GM18867 (cell line): ENCODE data around the gene FAM24B.
"Not testable (repeated sequence)": the region's sequence is repeated elsewhere in the genome, so short reads cannot be mapped to it uniquely, and the experiment has no call there.

Experiments
- ATAC-seq: cut with Tn5 transposase; IDR thresholded peaks from one replicate; pipeline ENCODE4 v1.9.1; 2021; ENCODE audit warnings: mild to moderate bottlenecking, moderate library complexity; ENCODE audit not compliant: unreplicated experiment

FAM24B gene

GRCh38 chr10:122879339-122880273 is at the start of gene FAM24B:
TSS of gene FAM24B (minus strand) at chr10:122879581. CDS start at chr10:122850515, 29,066 bp downstream.
- peak; percentile 86 for ATAC-seq

GRCh38 chr10:122915700-122916099 is 36.3 kb upstream of the FAM24B start:
- ATAC-seq = no peak

GRCh38 chr10:122911889-122912484 is 32.6 kb upstream of the FAM24B start:
- ATAC-seq = no peak

DNA sequence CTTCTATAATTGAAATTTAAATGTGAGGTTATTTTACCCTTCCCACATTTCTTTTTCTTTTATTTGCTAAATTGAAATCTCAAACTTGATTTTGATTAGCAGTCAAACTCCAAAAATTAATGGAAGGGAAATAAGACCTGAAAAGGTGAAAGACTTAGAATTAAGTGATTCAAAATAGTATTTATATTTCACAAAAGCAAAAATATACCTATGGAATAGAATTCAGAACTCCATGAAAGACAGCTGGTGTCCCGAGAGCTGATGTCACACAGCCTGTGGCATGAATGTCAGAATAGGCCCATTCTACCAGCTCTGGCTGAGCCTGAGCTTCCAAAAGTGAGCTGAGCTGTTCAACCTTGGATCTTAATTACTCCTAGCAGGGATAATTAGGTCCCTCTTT is 30.9 kb upstream of the FAM24B start, which contains the start of gene FAM24A:
Gene FAM24A, plus strand, starts transcription at position 301 of the 400 bp plus-strand sequence. CDS start 1,025 bp downstream, outside the sequence.
- ATAC-seq = no peak

- not testable (repeated sequence) for ATAC-seq
Observed at GRCh38 chr10:122903861-122904260, 24.5 kb upstream of the FAM24B start.

DNA sequence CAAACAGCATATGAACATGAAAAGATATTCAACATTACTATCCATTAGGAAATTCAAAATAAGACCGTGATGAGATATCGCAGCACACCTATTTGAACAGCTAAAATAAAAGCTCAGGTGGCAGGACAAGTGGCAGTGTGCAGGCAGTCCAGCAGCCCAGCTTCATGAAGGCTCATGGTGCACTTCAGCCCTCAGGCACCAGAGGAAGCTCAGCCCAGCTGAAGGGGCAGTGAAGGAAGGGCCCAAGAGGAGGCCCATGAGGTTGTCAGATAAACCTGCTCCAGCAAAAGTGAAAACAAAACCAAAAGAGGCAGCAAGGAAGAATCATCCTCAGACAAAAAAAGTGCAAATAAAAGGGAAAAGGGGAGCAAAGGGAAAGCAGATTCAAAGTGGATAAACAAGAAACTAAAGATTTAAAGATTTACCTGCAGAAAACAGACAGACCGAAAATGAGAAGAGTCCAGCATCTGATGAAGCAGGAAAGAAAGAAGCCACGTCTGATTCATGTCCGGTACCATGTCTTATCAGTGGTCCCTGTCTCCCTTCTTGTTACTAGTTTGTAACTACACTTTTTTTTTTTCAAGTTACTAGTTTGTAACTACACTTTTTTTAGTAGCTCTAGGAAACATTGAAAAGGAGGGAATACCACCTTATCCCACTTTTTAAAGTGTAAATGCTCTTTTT is 15.0 kb upstream of the FAM24B start:
- ATAC-seq = no peak

- no peak for ATAC-seq
Observed at GRCh38 chr10:122884166-122884565, 4.8 kb upstream of the FAM24B start.

- no peak for ATAC-seq
Observed at GRCh38 chr10:122882766-122883165, 3.4 kb upstream of the FAM24B start.

DNA sequence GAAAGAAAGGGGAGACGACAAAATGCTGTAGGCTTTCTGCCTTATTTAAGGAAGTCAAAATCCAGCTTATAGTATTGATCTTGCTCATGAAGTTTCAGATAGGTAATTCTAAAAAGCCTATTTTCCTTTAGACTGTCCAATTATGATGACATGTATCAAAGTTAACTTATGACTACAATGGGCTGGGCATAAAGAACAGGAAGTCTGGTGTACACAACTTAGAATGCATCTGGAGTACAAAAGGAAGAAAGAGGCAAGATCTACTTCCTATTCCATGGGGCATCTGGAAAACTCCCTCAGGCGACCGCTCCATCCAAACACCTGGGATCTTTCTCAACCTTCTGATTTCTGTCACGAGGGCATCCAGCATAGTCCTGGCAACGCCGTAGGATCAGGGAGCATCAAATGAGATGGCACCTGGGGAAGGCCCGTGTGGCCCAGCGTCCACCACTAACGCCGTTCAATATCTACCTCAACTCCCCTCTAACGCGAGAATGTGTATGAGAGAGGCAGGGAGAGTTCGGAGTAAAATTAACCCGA is 512 bp downstream of the FAM24B start:
- peak; percentile 5 for ATAC-seq

- ATAC-seq = no peak
Observed at GRCh38 chr10:122877264-122877663, 2.1 kb downstream of the FAM24B start.

GRCh38 chr10:122876467-122876855 is 2.9 kb downstream of the FAM24B start:
- ATAC-seq = no peak

DNA sequence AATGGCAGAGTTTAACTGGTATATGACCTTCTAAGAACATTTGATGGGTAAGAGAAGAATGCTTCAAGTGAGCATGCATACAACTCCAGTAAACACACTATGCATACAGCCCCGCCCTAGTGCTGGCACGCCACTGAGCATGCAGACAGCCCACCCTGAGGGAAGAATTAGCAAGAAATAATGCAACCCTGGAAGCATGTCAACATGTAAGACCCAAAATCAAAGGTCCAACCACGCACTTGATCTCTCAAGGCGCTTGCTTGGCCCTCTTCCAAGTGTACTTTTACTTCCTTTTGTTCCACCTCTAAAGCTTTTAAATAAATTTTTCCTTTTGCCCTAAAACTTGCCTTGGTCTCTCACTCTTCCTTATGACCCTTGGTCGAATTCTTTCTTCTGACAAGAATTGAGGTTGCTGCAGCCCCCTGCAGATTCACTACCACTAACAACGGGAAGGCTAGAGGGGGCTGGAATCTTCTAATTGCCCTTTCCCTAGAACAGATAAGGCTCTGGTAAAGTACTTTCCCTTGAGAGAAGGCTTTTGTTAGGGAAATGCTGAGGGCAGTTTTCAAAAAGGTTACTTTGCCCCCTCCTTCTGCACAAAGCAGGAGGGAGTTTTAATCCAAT is 3.4 kb downstream of the FAM24B start:
- no peak for ATAC-seq

- not testable (repeated sequence) for ATAC-seq
Observed at GRCh38 chr10:122871947-122872346, 7.4 kb downstream of the FAM24B start.

- ATAC-seq = not testable (repeated sequence)
Observed at GRCh38 chr10:122868768-122869167, 10.6 kb downstream of the FAM24B start.

DNA sequence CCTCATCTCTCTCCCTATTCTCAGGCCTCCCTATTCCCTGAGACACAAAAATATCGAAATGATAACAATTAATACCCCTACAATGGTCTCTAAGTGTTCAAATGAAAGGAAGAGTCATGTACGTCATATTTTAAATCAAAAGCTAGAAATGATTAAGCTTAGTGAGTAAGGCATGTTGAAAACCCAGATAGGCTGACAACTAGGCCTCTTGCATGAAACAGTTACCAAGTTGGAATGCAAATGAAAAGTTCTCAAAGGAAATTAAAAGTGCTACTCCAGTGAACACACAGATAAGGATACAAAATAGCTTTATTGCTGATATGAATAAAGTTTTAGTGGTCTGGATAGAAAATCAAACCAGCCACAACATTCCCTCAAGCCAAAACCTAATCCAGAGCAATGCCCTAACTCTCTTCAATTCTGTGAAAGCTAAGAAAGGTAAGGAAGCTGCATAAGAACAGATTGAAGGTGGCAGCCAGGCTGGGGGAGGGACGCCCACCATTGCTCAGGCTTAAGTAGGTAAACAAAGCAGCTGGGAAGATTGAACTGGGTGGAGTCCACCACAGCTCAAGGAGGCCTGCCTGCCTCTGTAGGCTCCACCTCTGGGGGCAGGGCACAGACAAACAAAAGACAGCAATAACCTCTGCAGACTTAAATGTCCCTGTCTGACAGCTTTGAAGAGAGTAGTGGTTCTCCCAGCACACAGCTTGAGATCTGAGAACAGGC is 12.5 kb downstream of the FAM24B start:
- ATAC-seq = not testable (repeated sequence)

- ATAC-seq = no peak
Observed at GRCh38 chr10:122864901-122865300, 14.5 kb downstream of the FAM24B start.

- ATAC-seq = no peak
Observed at GRCh38 chr10:122864194-122864592, 15.2 kb downstream of the FAM24B start.

- ATAC-seq = no peak
Observed at GRCh38 chr10:122863216-122864193, 15.9 kb downstream of the FAM24B start.

- ATAC-seq = no peak
Observed at GRCh38 chr10:122861711-122862161, 17.6 kb downstream of the FAM24B start.
